Brain microvascular endothelial cell (primary cell): Measurements from ENCODE around the gene UTF1.

Experiments
- DNase-seq: peaks from one replicate; pipeline ENCODE4 v3.0.0-alpha.2; 2020
- H3K27ac ChIP-seq: fragments of 250-450 bp; sonication (Bioruptor Pico); 2 replicates; pipeline ENCODE4 v1.5.1; 2020; ENCODE audit warnings: mild to moderate bottlenecking, moderate library complexity
- H3K27me3 ChIP-seq: fragments of 250-450 bp; sonication (Bioruptor Pico); replicated peaks from 2 replicates; pipeline ENCODE4 v1.5.1; 2020; ENCODE audit warnings: mild to moderate bottlenecking
- H3K36me3 ChIP-seq: fragments of 250-450 bp; sonication (Bioruptor Pico); replicated peaks from 2 replicates; pipeline ENCODE4 v1.5.1; 2020; ENCODE audit warnings: mild to moderate bottlenecking
- H3K4me3 ChIP-seq: 2 replicates; pipeline ENCODE4 v1.5.1; 2011; ENCODE audit warnings: low read depth, mild to moderate bottlenecking, control low read depth, low read length, moderate library complexity
- CTCF ChIP-seq: IDR thresholded peaks from 2 replicates; pipeline ENCODE4 v1.5.1; 2011; ENCODE audit warnings: low read depth, mild to moderate bottlenecking, moderate library complexity, low read length, control low read depth, inconsistent platforms; ENCODE audit errors: missing control alignments
- in situ Hi-C: cut with HindIII; loops from 2 replicates; pipeline ENCODE4 v1.10.0; 2017; ENCODE audit warnings: low sequenced_read_pairs, low pct_ligation_motif_present

Gene UTF1

DNA sequence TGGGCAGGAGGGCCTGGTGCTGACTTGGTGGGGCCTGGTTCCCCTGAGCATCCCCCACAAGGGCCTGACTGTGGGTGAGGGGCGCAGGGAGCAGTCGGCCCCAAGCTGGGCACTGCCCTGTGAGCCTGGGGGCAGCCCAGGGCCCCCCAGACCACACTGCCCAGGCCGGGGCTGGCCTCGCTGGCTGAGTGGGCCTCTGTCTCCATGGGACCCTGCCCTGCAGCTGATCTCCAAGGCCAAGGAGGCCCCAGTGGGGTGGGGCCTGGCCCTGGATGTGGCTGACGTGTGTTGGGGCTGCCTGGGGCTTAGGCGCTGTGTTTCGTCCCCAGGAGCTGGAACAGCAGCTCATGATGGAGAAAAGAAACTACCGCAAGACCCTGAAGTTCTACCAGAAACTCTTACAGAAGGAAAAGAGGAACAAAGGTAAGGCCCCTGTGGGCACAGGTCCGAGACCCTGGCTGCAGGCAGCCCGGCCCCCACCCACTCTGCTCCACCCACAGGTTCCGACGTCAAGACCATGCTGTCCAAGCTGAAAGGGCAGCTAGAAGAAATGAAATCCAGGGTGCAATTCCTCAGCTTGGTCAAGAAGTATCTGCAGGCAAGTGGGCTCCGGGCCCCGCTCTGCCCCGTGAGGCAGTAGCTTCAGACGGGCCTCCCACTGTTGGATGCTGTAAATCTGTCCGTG lies 23.5 kb upstream of the UTF1 start:
- Histone ChIP-seq H3K36me3 (no peaks in the 10 kb centered on the region), H3K27me3 (no peaks in the 10 kb centered on the region), H3K4me3 (no peak overlapping the region), H3K27ac (no peak overlapping the region)
- no peak for DNase-seq
- no peak for TF ChIP-seq CTCF
- in situ Hi-C loops, result no loop called here

GRCh38 chr10:133207041-133207600 lies 22.9 kb upstream of the UTF1 start:
- no peak for TF ChIP-seq CTCF

DNA sequence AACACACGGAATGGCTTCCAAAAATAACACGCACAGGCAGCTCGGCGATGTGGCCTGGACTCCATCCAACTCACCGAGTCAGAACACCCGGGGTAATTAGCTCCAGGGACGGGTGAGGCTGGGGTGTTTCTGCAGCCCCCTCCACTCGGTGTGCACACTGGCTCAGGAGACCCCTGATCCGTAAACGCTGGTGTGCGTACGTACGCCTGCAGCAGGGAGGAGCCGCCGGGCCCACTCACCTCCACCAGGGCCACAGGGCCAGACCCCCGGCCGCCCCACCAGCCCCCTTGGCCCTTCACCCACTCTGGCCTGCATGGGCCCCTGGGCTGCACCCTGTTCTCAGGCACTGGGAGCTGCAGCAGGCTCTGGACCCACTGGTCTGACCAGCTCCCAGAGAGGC lies 22.4 kb upstream of the UTF1 start:
- no peaks in the 10 kb centered on the region for H3K36me3 ChIP-seq
- H3K27ac ChIP-seq, result no peak overlapping the region
- no peak for DNase-seq
- no peaks in the 10 kb centered on the region for H3K27me3 ChIP-seq
- H3K4me3 ChIP-seq, result no peak overlapping the region
- in situ Hi-C loops, result no loop called here
- no peak for TF ChIP-seq CTCF

More at GRCh38 chr10:133207041-133207600, 22.9 kb upstream of the UTF1 start:
- in situ Hi-C loops, result no loop called here
- no peak for DNase-seq
- no peaks in the 10 kb centered on the region for H3K27me3 ChIP-seq
- H3K4me3 ChIP-seq, result no peak overlapping the region
- H3K36me3 ChIP-seq, result no peaks in the 10 kb centered on the region
- H3K27ac ChIP-seq, result no peak overlapping the region

DNA sequence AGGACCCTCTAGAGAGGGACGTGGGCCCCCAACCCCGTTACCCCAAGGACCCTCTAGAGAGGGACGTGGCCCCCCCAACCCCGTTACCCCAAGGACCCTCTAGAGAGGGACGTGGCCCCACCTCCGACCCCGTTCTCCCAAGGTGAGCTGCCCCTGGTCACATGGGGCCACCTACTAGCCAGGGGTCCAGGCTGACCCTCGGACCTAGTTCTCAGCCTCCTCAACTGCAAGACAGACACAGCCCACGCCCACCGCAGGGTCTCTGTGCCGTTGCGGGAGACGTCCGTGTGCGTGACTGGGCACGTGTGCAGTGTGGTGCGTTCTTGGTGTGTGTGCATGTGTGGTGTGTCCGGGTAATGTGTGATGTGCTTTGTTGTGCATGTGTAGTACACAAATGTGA lies 21.6 kb upstream of the UTF1 start:
- Histone ChIP-seq H3K27ac (no peak overlapping the region), H3K4me3 (no peak overlapping the region), H3K27me3 (no peaks in the 10 kb centered on the region), H3K36me3 (no peaks in the 10 kb centered on the region)
- no peak for TF ChIP-seq CTCF
- DNase-seq, result no peak
- in situ Hi-C loops, result no loop called here

GRCh38 chr10:133209117-133209516 lies 20.9 kb upstream of the UTF1 start:
- Histone ChIP-seq H3K27me3 (no peaks in the 10 kb centered on the region), H3K27ac (no peak overlapping the region), H3K4me3 (no peak overlapping the region), H3K36me3 (no peaks in the 10 kb centered on the region)
- no peak for DNase-seq
- in situ Hi-C loops, result no loop called here
- no peak for TF ChIP-seq CTCF

GRCh38 chr10:133209641-133210040 lies 20.4 kb upstream of the UTF1 start:
- TF ChIP-seq CTCF, result no peak
- in situ Hi-C loops, result no loop called here
- no peaks in the 10 kb centered on the region for H3K36me3 ChIP-seq
- DNase-seq, result no peak
- H3K27ac ChIP-seq, result no peak overlapping the region
- no peak overlapping the region for H3K4me3 ChIP-seq
- no peaks in the 10 kb centered on the region for H3K27me3 ChIP-seq
